Mucosa of descending colon (tissue), 3 donors: ENCODE results near the gene ADAMTS9. TPM values are rescaled to one million over a fixed set of nuclear protein-coding genes. Genes with fewer than 3 reads are reported as not detected.
A peak's percentile ranks its signal among the peaks of the same experiment; 100 is the strongest.

ENCODE experiments used
- ATAC-seq: fragments of 200-7000 bp; cut with Tn5 transposase; one replicate; pipeline ENCODE4 v1.9.1; 2020; ENCODE audit warnings: mild to moderate bottlenecking, moderate library complexity
- DNase-seq, 3 donors: peaks; one replicate each; pipeline ENCODE4 v3.0.0-alpha.2; 2020
- H3K36me3 ChIP-seq: fragments of 200-600 bp; one replicate; pipeline ENCODE4 v1.8.0; 2021; ENCODE audit warnings: low read depth, mild to moderate bottlenecking
- H3K4me1 ChIP-seq: fragments of 200-600 bp; one replicate; pipeline ENCODE4 v1.8.0; 2021; ENCODE audit warnings: low read depth, mild to moderate bottlenecking
- H3K4me3 ChIP-seq: fragments of 200-600 bp; one replicate; pipeline ENCODE4 v1.8.0; 2021; ENCODE audit warnings: mild to moderate bottlenecking
- H3K9me3 ChIP-seq: fragments of 200-600 bp; one replicate; pipeline ENCODE4 v1.8.0; 2021; ENCODE audit warnings: mild to moderate bottlenecking
- CTCF ChIP-seq: fragments of 200-600 bp; IDR thresholded peaks from one replicate; pipeline ENCODE4 v1.8.0; 2022; ENCODE audit warnings: antibody characterized with exemption, mild to moderate bottlenecking
- intact Hi-C, 2 donors: fragments of 100-400 bp; cut with DNase I in 1 of 2; cut with micrococcal nuclease in 1 of 2; formaldehyde crosslinking; loops; one replicate each; pipeline versions ENCODE4 v1.11.0 to v1.11.1; 2022; cut with DNase I, micrococcal nuclease
- total RNA-seq, 3 donors: library from RNA; stranded (reverse); fragmentation: NEBNext Ultra II Directional in 2 of 3; extraction: Animal tissue kit (Norgen Biotek cat#: 25700) in 2 of 3; gene quantifications; one replicate each; pipeline versions ENCODE4 v1.2.1 to v1.2.4, GENCODE V29; 2021 to 2023
- donor health status: DM: no; HTN: no; CAD: no; lungs with moderate emphysema.
- donor health status: DM: no; HTN: no; CAD: no.
- donor health status: DM: no; HTN: yes; CAD: no.

Gene ADAMTS9
- total RNA-seq, 3 donors from 2014 or later: 7.4 to 20.5 (median 20.1) TPM

GRCh38 chr3:64691051-64691450, 3.3 kb upstream of the ADAMTS9 start:
- peaks cover 3% of the 10 kb centered on the region for H3K4me1 ChIP-seq
- intact Hi-C loops: no loop called here
- H3K36me3 ChIP-seq: no peaks in the 10 kb centered on the region
- no peak for DNase-seq
- TF ChIP-seq CTCF: no peak
- H3K4me3 ChIP-seq: no peak overlapping the region
- ATAC-seq: no peak
- H3K9me3 ChIP-seq: no peaks in the 10 kb centered on the region

- TF ChIP-seq CTCF: no peak
- Histone ChIP-seq H3K4me1 (peaks cover 8% of the 10 kb centered on the region), H3K9me3 (no peaks in the 10 kb centered on the region), H3K4me3 (peak overlapping the region; percentile 24), H3K36me3 (no peaks in the 10 kb centered on the region)
- ATAC-seq (peak; percentile 2), DNase-seq (peak in 1 of 3 donors; percentile 52)
- intact Hi-C loops: no loop called here
Measured at GRCh38 chr3:64687086-64687780, 567 bp downstream of the ADAMTS9 start.

- no peaks in the 10 kb centered on the region for H3K9me3 ChIP-seq
- TF ChIP-seq CTCF: no peak
- H3K4me3 ChIP-seq: peak overlapping the region; percentile 13
- H3K4me1 ChIP-seq: peaks cover 8% of the 10 kb centered on the region
- H3K36me3 ChIP-seq: no peaks in the 10 kb centered on the region
- ATAC-seq (peak; percentile 74), DNase-seq (peak; percentile 52 to 58 (median 57))
- intact Hi-C loops: no loop called here
Measured at GRCh38 chr3:64686446-64686908, 1.3 kb downstream of the ADAMTS9 start.

- peak; percentile 88 for ATAC-seq
- Histone ChIP-seq H3K9me3 (no peaks in the 10 kb centered on the region), H3K4me3 (peak overlapping the region; percentile 15), H3K4me1 (peaks cover 8% of the 10 kb centered on the region), H3K36me3 (no peaks in the 10 kb centered on the region)
- intact Hi-C loops: no loop called here
- DNase-seq: peak; percentile 87 to 92 (median 89)
- no peak for TF ChIP-seq CTCF
Measured at GRCh38 chr3:64685800-64686445, 1.9 kb downstream of the ADAMTS9 start.

- peaks cover 8% of the 10 kb centered on the region for H3K4me1 ChIP-seq
- DNase-seq (peak; percentile 41 to 53 (median 47)), ATAC-seq (no peak)
- H3K4me3 ChIP-seq: peak overlapping the region; percentile 15
- intact Hi-C loops: no loop called here
- H3K9me3 ChIP-seq: no peaks in the 10 kb centered on the region
- H3K36me3 ChIP-seq: no peaks in the 10 kb centered on the region
- no peak for TF ChIP-seq CTCF
Measured at GRCh38 chr3:64685331-64685799, 2.4 kb downstream of the ADAMTS9 start.
